B cell (primary cell): Measurements from ENCODE around the gene ZIC5. TPM values are rescaled to one million over a fixed set of nuclear protein-coding genes. Genes with fewer than 3 reads are reported as not detected.

Source experiments
- ATAC-seq: fragments of 200-7000 bp; cut with Tn5 transposase; one replicate; pipeline ENCODE4 v1.10.0; 2021; ENCODE audit warnings: low read depth, mild to moderate bottlenecking, moderate number of reproducible peaks, moderate library complexity
- CTCF ChIA-PET: fragments of 350-600 bp; sonication (Branson Sonifier 250); formaldehyde crosslinking; loops from one replicate; lab custom pipeline; 2021; ENCODE audit warnings: antibody characterized with exemption, inconsistent platforms; lab: Charles Lee
- POLR2A ChIA-PET: fragments of 350-600 bp; sonication (Branson Sonifier 250); formaldehyde crosslinking; loops from one replicate; lab custom pipeline; 2021; ENCODE audit warnings: antibody characterized with exemption; lab: Charles Lee
- DNase-seq: peaks from one replicate; pipeline ENCODE4 v3.0.0; 2013
- H2AFZ ChIP-seq: 2 replicates; pipeline ENCODE4 v1.6.1; 2012; ENCODE audit warnings: mild to moderate bottlenecking, low read depth, low read length; ENCODE audit not compliant: insufficient read depth, poor library complexity, severe bottlenecking
- H3K27ac ChIP-seq, 2 donors: 1 replicate in 1 of 2; 2 replicates in 1 of 2; pipeline ENCODE4 v1.5.1; 2012 to 2013; ENCODE audit warnings: low read length in 2 of 2, mild to moderate bottlenecking in 2 of 2, moderate library complexity in 1 of 2
- H3K27me3 ChIP-seq, 4 experiments: fragments of 200-600 bp in 1 of 4; sonication (generic) in 1 of 4; replicated peaks in 1 of 4; 1 replicate in 2 of 4; 2 replicates in 2 of 4; pipeline versions ENCODE4 v1.6.1 to v1.7.0; 2013 to 2016; ENCODE audit warnings: low read length in 3 of 4, mild to moderate bottlenecking in 2 of 4, mixed read lengths in 1 of 4, moderate library complexity in 1 of 4; ENCODE audit not compliant: insufficient read depth in 4 of 4, control insufficient read depth in 3 of 4; ENCODE audit errors: control extremely low read depth in 1 of 4
- H3K36me3 ChIP-seq, 2 experiments: replicated peaks in 1 of 2; 1 replicate in 1 of 2; 2 replicates in 1 of 2; pipeline versions ENCODE4 v1.6.1 to v1.7.1; 2013; ENCODE audit warnings: low read length in 1 of 2; ENCODE audit not compliant: insufficient read depth in 2 of 2, control insufficient read depth in 1 of 2; ENCODE audit errors: control extremely low read depth in 1 of 2, extremely low read depth in 1 of 2
- H3K4me1 ChIP-seq, 2 donors: fragments of 200-600 bp in 1 of 2; sonication (generic) in 1 of 2; 1 replicate in 1 of 2; 2 replicates in 1 of 2; pipeline versions ENCODE4 v1.5.1 to v1.6.1; 2013 to 2017; ENCODE audit warnings: low read length in 2 of 2; ENCODE audit not compliant: control insufficient read depth in 2 of 2, insufficient read depth in 2 of 2
- H3K4me2 ChIP-seq: replicated peaks from 2 replicates; pipeline ENCODE3; 2012; ENCODE audit warnings: mild to moderate bottlenecking, low read depth, low read length; ENCODE audit not compliant: poor library complexity, severe bottlenecking
- H3K4me3 ChIP-seq, 5 experiments: fragments of 200-600 bp in 1 of 5; sonication (generic) in 1 of 5; 1 replicate in 3 of 5; 2 replicates in 2 of 5; pipeline versions ENCODE4 v1.5.1 to v1.7.0; 2011 to 2016; ENCODE audit warnings: low read length in 4 of 5, mild to moderate bottlenecking in 4 of 5, low read depth in 2 of 5, control low read depth in 1 of 5, moderate library complexity in 1 of 5; ENCODE audit not compliant: insufficient read depth in 1 of 5; ENCODE audit errors: control extremely low read depth in 1 of 5, extremely low read depth in 1 of 5
- H3K79me2 ChIP-seq: fragments of 200-600 bp; sonication (generic); one replicate; pipeline ENCODE4 v1.6.0; 2016; ENCODE audit warnings: low read length; ENCODE audit not compliant: control insufficient read depth, insufficient read depth
- H3K9ac ChIP-seq: fragments of 200-600 bp; sonication (generic); 2 replicates; pipeline ENCODE4 v1.6.1; 2017; ENCODE audit warnings: mild to moderate bottlenecking, low read length, moderate library complexity
- H3K9me3 ChIP-seq, 3 donors: one replicate each; pipeline versions ENCODE4 v1.6.1 to v1.7.1; 2013; ENCODE audit warnings: low read length in 2 of 3; ENCODE audit not compliant: control insufficient read depth in 2 of 3, insufficient read depth in 1 of 3; ENCODE audit errors: control extremely low read depth in 1 of 3
- H4K20me1 ChIP-seq: 2 replicates; pipeline ENCODE4 v1.6.0; 2012; ENCODE audit warnings: mild to moderate bottlenecking, low read length; ENCODE audit not compliant: insufficient read depth, control insufficient read depth, poor library complexity, severe bottlenecking
- H3K27ac Mint-ChIP-seq: one replicate; pipeline ENCODE4 v1.8.0; 2021; ENCODE audit warnings: mixed read lengths
- H3K27me3 Mint-ChIP-seq: one replicate; pipeline ENCODE4 v1.8.0; 2021; ENCODE audit warnings: mixed read lengths
- H3K4me1 Mint-ChIP-seq: one replicate; pipeline ENCODE4 v1.8.0; 2021; ENCODE audit warnings: mixed read lengths
- H3K4me3 Mint-ChIP-seq: one replicate; pipeline ENCODE4 v1.8.0; 2021; ENCODE audit warnings: mixed read lengths
- H3K9me3 Mint-ChIP-seq: one replicate; pipeline ENCODE4 v1.8.0; 2022; ENCODE audit warnings: mixed read lengths; ENCODE audit not compliant: insufficient read depth
- CTCF ChIP-seq: fragments of 200-600 bp; IDR thresholded peaks from one replicate; pipeline ENCODE4 v1.8.0; 2022; ENCODE audit warnings: antibody characterized with exemption, mild to moderate bottlenecking
- EZH2 ChIP-seq: IDR thresholded peaks from 2 replicates; pipeline ENCODE4 v1.6.1; 2012; ENCODE audit warnings: borderline replicate concordance, low read depth, mild to moderate bottlenecking, moderate library complexity, low read length; ENCODE audit not compliant: insufficient read depth, poor library complexity, severe bottlenecking
- WGBS: methylation state at CpG from one replicate; pipeline ENCODE4 v1.1.5; 2013; ENCODE audit warnings: missing lambda C conversion rate; ENCODE audit not compliant: insufficient coverage; 5-methylcytosine and 5-hydroxymethylcytosine counted together
- intact Hi-C: fragments of 100-400 bp; cut with micrococcal nuclease; formaldehyde crosslinking; loops from one replicate; pipeline ENCODE4 v1.10.0; 2022
- polyA plus RNA-seq: library from polyadenylated mRNA; depleted of rRNA; stranded (reverse); fragments of >200 nt; gene quantifications from 2 replicates; pipeline ENCODE4 v1.2.3, GENCODE V29; 2012
- total RNA-seq, 2 donors: library from RNA; stranded (reverse); fragments of 120-200 nt in 1 of 2; gene quantifications; 1 replicate in 1 of 2; 2 replicates in 1 of 2; pipeline versions ENCODE4 v1.2.3 to v1.2.4, GENCODE V29; 2013 to 2022

Gene ZIC5
- total and polyA plus RNA-seq, 2 donors (not counting 1 experiment from before 2014, with no cell fraction given) = not detected

GRCh38 chr13:99972190-99972731 lies 694 bp upstream of the ZIC5 start:
- peaks cover 4 to 89% (median 80%) of the 10 kb centered on the region in 4 experiments for H3K27me3 ChIP-seq
- H3K4me1 ChIP-seq = peaks cover 29 to 60% of the 10 kb centered on the region in 2 donors
- H3K9ac ChIP-seq = no peak overlapping the region
- H3K27ac Mint-ChIP-seq = peak overlapping the region; percentile 62
- H3K4me1 Mint-ChIP-seq = peaks cover 20% of the 10 kb centered on the region
- no peak for ATAC-seq
- H3K9me3 Mint-ChIP-seq = peaks cover 3% of the 10 kb centered on the region
- TF ChIP-seq EZH2 (no peak), CTCF (no peak)
- peak overlapping the region; percentile 69 for H3K4me3 Mint-ChIP-seq
- 30% methylated on average over 9 of the region's 18 CpGs for WGBS
- peak; percentile 49 for DNase-seq
- H3K27ac ChIP-seq = no peak overlapping the region
- no peak overlapping the region for H2AFZ ChIP-seq
- H4K20me1 ChIP-seq = no peaks in the 10 kb centered on the region
- H3K4me3 ChIP-seq = no peak overlapping the region
- no peaks in the 10 kb centered on the region for H3K36me3 ChIP-seq
- CTCF ChIA-PET = no interaction called here
- H3K79me2 ChIP-seq = no peaks in the 10 kb centered on the region
- intact Hi-C loops = loop anchor here (10.0 kb wide), 1 partner anchor 527 kb away; no protein-coding TSS in a partner anchor
- H3K9me3 ChIP-seq = peaks cover 4 to 52% (median 37%) of the 10 kb centered on the region in 3 donors
- no peak overlapping the region for H3K4me2 ChIP-seq
- H3K27me3 Mint-ChIP-seq = peaks cover 67% of the 10 kb centered on the region
- POLR2A ChIA-PET = no interaction called here
